Activated B cell treated with CpG ODN at 0.5 μM for 24 hours (primary cell): Measurements from ENCODE around the gene CHSY3. TPM values are rescaled to one million over a fixed set of nuclear protein-coding genes. Genes with fewer than 3 reads are reported as not detected.
A peak's percentile ranks its signal among the peaks of the same experiment; 100 is the strongest.

ENCODE experiments used
- ATAC-seq: fragments of 200-7000 bp; cut with Tn5 transposase; one replicate; pipeline ENCODE4 v1.10.0; 2021; ENCODE audit warnings: low read depth, mild to moderate bottlenecking, moderate library complexity
- CTCF ChIA-PET: fragments of 350-600 bp; sonication (Branson Sonifier 250); formaldehyde crosslinking; loops from one replicate; lab custom pipeline; 2021; ENCODE audit warnings: antibody characterized with exemption; lab: Charles Lee
- POLR2A ChIA-PET: fragments of 350-600 bp; sonication (Branson Sonifier 250); formaldehyde crosslinking; loops from one replicate; lab custom pipeline; 2021; ENCODE audit warnings: antibody characterized with exemption; lab: Charles Lee
- DNase-seq: peaks from one replicate; pipeline ENCODE4 v3.0.0; 2022
- H3K27ac Mint-ChIP-seq: one replicate; pipeline ENCODE4 v1.8.0; 2020; ENCODE audit warnings: mixed read lengths
- H3K27me3 Mint-ChIP-seq: one replicate; pipeline ENCODE4 v1.8.0; 2021; ENCODE audit warnings: mixed read lengths
- H3K36me3 Mint-ChIP-seq: one replicate; pipeline ENCODE4 v1.8.0; 2021; ENCODE audit warnings: low read depth, mixed read lengths
- H3K4me1 Mint-ChIP-seq: one replicate; pipeline ENCODE4 v1.8.0; 2021; ENCODE audit warnings: mixed read lengths
- H3K4me3 Mint-ChIP-seq: one replicate; pipeline ENCODE4 v1.8.0; 2020; ENCODE audit warnings: mild to moderate bottlenecking, mixed read lengths
- H3K9me3 Mint-ChIP-seq: one replicate; pipeline ENCODE4 v1.8.0; 2020; ENCODE audit warnings: mixed read lengths
- CTCF ChIP-seq: fragments of 200-600 bp; IDR thresholded peaks from one replicate; pipeline ENCODE4 v1.8.0; 2022; ENCODE audit warnings: antibody characterized with exemption, mild to moderate bottlenecking
- intact Hi-C: fragments of 100-400 bp; cut with micrococcal nuclease; formaldehyde crosslinking; loops from one replicate; pipeline ENCODE4 v1.15.1; 2024
- total RNA-seq: library from RNA; stranded (reverse); gene quantifications from 2 replicates; pipeline ENCODE4 v1.2.3, GENCODE V29; 2022

Gene CHSY3
- total RNA-seq, 1 donor from 2014 or later = not detected

- Mint-ChIP-seq H3K27me3 (peaks cover 16% of the 10 kb centered on the region), H3K4me1 (peaks cover 6% of the 10 kb centered on the region), H3K9me3 (no peaks in the 10 kb centered on the region), H3K4me3 (no peak overlapping the region), H3K36me3 (no peaks in the 10 kb centered on the region), H3K27ac (no peak overlapping the region)
- CTCF ChIA-PET = no interaction called here
- intact Hi-C loops = no loop called here
- no peak for TF ChIP-seq CTCF
- DNase-seq = no peak
- ATAC-seq = no peak
- POLR2A ChIA-PET = no interaction called here
Observed at GRCh38 chr5:129899454-129899853, 4.8 kb upstream of the CHSY3 start.

GRCh38 chr5:129902816-129903215 is 1.4 kb upstream of the CHSY3 start:
- ChIA-PET CTCF (no interaction called here), POLR2A (no interaction called here)
- peaks cover 31% of the 10 kb centered on the region for H3K27me3 Mint-ChIP-seq
- H3K36me3 Mint-ChIP-seq = no peaks in the 10 kb centered on the region
- peaks cover 15% of the 10 kb centered on the region for H3K4me1 Mint-ChIP-seq
- ATAC-seq (no peak), DNase-seq (no peak)
- H3K27ac Mint-ChIP-seq = no peak overlapping the region
- TF ChIP-seq CTCF = no peak
- H3K9me3 Mint-ChIP-seq = no peaks in the 10 kb centered on the region
- H3K4me3 Mint-ChIP-seq = no peak overlapping the region
- intact Hi-C loops = no loop called here

DNA sequence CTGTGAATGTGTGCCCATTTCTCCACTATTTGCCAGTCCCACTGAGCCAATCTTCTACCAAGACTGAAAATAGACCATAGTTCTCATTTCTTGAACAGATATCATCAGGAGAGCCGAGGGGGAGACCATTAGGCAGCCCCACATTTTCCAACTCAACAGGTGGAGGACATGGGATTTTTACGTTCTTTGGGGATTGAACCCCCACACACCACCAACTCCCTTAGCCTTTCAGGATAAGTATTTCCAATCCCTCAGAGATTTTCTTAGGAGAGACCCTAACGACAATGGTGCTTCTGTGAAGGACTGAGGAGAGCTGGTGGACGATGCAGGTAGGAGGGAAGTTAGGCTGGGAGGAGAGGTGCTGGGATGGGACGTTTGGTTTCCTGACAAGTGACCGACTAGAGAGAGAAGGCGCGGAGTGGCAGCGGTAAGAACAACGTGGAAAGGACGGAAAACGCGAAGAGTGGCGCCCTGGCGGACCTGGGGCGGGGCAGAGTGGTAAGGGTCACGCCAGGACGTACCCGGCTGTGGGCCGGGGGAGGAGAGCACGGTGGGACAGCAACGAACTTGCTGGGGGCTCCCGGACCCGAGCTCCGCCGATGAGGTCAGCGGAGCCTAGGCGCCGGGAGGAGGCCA is 681 bp upstream of the CHSY3 start:
- H3K9me3 Mint-ChIP-seq = no peaks in the 10 kb centered on the region
- H3K27ac Mint-ChIP-seq = no peak overlapping the region
- peak overlapping the region; percentile 67 for H3K4me3 Mint-ChIP-seq
- H3K4me1 Mint-ChIP-seq = peaks cover 15% of the 10 kb centered on the region
- ATAC-seq (no peak), DNase-seq (no peak)
- H3K27me3 Mint-ChIP-seq = peaks cover 36% of the 10 kb centered on the region
- POLR2A ChIA-PET = no interaction called here
- intact Hi-C loops = no loop called here
- H3K36me3 Mint-ChIP-seq = no peaks in the 10 kb centered on the region
- TF ChIP-seq CTCF = no peak
- CTCF ChIA-PET = no interaction called here

GRCh38 chr5:129904667-129905472 is 605 bp downstream of the CHSY3 start:
- Mint-ChIP-seq H3K4me1 (peaks cover 15% of the 10 kb centered on the region), H3K36me3 (no peaks in the 10 kb centered on the region), H3K27me3 (peaks cover 36% of the 10 kb centered on the region), H3K4me3 (peak overlapping the region; percentile 74), H3K27ac (no peak overlapping the region), H3K9me3 (no peaks in the 10 kb centered on the region)
- POLR2A ChIA-PET = no interaction called here
- peak; percentile 10 for ATAC-seq
- intact Hi-C loops = no loop called here
- no peak for DNase-seq
- CTCF ChIA-PET = no interaction called here
- no peak for TF ChIP-seq CTCF

DNA sequence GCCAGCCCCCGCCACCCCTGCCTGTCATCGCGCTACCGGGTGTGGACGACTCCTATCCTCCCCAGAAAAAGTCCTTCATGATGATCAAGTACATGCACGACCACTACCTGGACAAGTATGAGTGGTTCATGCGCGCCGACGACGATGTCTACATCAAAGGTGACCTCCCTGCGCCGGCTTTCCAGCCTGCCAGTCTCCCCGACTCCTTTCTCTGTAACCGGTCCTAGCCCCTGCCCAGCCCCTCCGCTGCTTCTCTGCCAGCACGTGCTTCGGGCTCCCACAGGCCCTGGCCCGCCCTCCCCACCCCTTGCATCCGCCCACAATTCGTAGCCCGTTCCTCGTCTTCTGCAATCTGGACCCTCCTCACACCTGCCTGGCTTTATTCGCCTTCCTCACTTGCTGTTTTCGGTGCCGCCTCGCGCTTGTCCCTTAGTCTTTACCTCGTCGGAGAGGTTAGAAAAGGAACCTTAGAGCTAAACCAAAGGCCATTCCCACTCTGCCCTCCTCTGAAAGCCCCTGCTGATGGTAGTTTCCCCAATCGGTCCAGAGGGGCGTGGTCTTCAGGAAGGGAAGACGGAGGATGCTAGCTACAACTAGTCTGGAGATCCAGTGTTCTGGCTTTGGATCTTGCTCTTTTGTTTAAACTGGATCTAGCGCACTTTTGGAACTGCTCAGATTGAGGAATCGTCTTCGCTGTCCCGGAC is 1.4 kb downstream of the CHSY3 start:
- intact Hi-C loops = no loop called here
- TF ChIP-seq CTCF = no peak
- ChIA-PET POLR2A (no interaction called here), CTCF (no interaction called here)
- peaks cover 36% of the 10 kb centered on the region for H3K27me3 Mint-ChIP-seq
- H3K9me3 Mint-ChIP-seq = no peaks in the 10 kb centered on the region
- ATAC-seq (no peak), DNase-seq (no peak)
- H3K27ac Mint-ChIP-seq = no peak overlapping the region
- H3K36me3 Mint-ChIP-seq = no peaks in the 10 kb centered on the region
- peak overlapping the region; percentile 74 for H3K4me3 Mint-ChIP-seq
- peaks cover 15% of the 10 kb centered on the region for H3K4me1 Mint-ChIP-seq
